Measurements from ENCODE around the gene FAM204A.

DNA sequence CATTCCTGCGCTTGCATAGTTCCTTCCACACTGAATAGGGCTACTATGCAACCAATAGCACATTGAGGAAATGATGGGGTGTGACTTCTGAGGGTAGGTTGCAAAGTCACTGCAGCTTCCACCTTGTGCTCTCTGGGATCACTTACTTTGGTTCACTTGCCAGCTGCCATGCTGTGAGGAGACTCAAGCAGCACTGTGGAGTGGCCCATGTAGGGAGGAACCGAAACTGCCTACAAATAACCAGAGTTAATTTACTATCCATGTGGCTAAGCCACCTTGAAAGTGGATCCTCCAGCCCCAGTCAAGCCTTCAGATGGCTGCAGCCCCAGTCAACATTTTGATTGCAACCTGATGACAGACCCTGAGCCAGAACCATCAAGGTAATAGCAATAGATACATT lies 64.3 kb downstream of the FAM204A start:
- TF ChIP-seq EP300 (IDR thresholded peaks at IDR 0.05), result no peak
- TF ChIP-seq, protein P1, sequence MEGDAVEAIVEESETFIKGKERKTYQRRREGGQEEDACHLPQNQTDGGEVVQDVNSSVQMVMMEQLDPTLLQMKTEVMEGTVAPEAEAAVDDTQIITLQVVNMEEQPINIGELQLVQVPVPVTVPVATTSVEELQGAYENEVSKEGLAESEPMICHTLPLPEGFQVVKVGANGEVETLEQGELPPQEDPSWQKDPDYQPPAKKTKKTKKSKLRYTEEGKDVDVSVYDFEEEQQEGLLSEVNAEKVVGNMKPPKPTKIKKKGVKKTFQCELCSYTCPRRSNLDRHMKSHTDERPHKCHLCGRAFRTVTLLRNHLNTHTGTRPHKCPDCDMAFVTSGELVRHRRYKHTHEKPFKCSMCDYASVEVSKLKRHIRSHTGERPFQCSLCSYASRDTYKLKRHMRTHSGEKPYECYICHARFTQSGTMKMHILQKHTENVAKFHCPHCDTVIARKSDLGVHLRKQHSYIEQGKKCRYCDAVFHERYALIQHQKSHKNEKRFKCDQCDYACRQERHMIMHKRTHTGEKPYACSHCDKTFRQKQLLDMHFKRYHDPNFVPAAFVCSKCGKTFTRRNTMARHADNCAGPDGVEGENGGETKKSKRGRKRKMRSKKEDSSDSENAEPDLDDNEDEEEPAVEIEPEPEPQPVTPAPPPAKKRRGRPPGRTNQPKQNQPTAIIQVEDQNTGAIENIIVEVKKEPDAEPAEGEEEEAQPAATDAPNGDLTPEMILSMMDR (IDR thresholded peaks at IDR 0.05), result no peak
